GM12878 (cell line): ENCODE measurements around the gene RFT1.

Experiments
- BHLHE40 ChIP-seq, 2 experiments: fragments of 450-650 bp in 1 of 2; IDR thresholded peaks; 2 replicates each; pipeline ENCODE4 v1.6.1; 2011 to 2017; ENCODE audit warnings: low read depth in 2 of 2, borderline replicate concordance in 1 of 2, improper control_type of control experiment in 1 of 2, low read length in 1 of 2, mild to moderate bottlenecking in 1 of 2
- NBN ChIP-seq: fragments of 450-650 bp; IDR thresholded peaks from 2 replicates; pipeline ENCODE4 v1.6.1; 2016
- POLR2AphosphoS5 ChIP-seq: IDR thresholded peaks from 2 replicates; pipeline ENCODE4 v1.6.1; 2011; ENCODE audit warnings: mild to moderate bottlenecking, low read length, inconsistent platforms
- SIN3A ChIP-seq: IDR thresholded peaks from 2 replicates; pipeline ENCODE4 v1.6.1; 2012; ENCODE audit warnings: low read depth, low read length, improper control_type of control experiment
- SMAD1 ChIP-seq: fragments of 450-650 bp; IDR thresholded peaks from 2 replicates; pipeline ENCODE4 v1.6.1; 2018; ENCODE audit warnings: mild to moderate bottlenecking, low read depth; ENCODE audit not compliant: partially characterized antibody
- SRF ChIP-seq, 2 experiments: IDR thresholded peaks; 2 replicates each; pipeline ENCODE4 v1.6.1; 2011; ENCODE audit warnings: low read depth in 2 of 2, low read length in 2 of 2, mild to moderate bottlenecking in 1 of 2, moderate library complexity in 1 of 2
- YY1 ChIP-seq: IDR thresholded peaks from 2 replicates; pipeline ENCODE4 v1.6.1; 2011; ENCODE audit warnings: low read depth, mild to moderate bottlenecking, low read length
- TF ChIP-seq, protein P1 (sequence below), 3 experiments: IDR thresholded peaks in 2 of 3; conservative IDR thresholded peaks in 1 of 3; 2 replicates each; pipeline ENCODE4 v1.5.1; 2011; ENCODE audit warnings: low read depth in 3 of 3, low read length in 3 of 3, mild to moderate bottlenecking in 3 of 3, control low read depth in 2 of 3, moderate library complexity in 2 of 3, inconsistent platforms in 1 of 3, mixed read lengths in 1 of 3; ENCODE audit not compliant: control insufficient read depth in 2 of 3, insufficient read depth in 1 of 3; ENCODE audit errors: extremely low read depth in 1 of 3
- TF ChIP-seq, protein P2 (sequence below): IDR thresholded peaks from 2 replicates; pipeline ENCODE4 v1.6.1; 2012; ENCODE audit warnings: low read depth, low read length, improper control_type of control experiment

- TF ChIP-seq, protein P1, sequence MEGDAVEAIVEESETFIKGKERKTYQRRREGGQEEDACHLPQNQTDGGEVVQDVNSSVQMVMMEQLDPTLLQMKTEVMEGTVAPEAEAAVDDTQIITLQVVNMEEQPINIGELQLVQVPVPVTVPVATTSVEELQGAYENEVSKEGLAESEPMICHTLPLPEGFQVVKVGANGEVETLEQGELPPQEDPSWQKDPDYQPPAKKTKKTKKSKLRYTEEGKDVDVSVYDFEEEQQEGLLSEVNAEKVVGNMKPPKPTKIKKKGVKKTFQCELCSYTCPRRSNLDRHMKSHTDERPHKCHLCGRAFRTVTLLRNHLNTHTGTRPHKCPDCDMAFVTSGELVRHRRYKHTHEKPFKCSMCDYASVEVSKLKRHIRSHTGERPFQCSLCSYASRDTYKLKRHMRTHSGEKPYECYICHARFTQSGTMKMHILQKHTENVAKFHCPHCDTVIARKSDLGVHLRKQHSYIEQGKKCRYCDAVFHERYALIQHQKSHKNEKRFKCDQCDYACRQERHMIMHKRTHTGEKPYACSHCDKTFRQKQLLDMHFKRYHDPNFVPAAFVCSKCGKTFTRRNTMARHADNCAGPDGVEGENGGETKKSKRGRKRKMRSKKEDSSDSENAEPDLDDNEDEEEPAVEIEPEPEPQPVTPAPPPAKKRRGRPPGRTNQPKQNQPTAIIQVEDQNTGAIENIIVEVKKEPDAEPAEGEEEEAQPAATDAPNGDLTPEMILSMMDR (IDR thresholded peaks at IDR 0.05 in 2 of 3, conservative IDR thresholded peaks at IDR 0.05 in 1 of 3; ENCODE audit: control insufficient read depth in 2 of 3, extremely low read depth in 1 of 3, insufficient read depth in 1 of 3, low read depth in 3 of 3, low read length in 3 of 3), result no peak
- TF ChIP-seq, protein P2, sequence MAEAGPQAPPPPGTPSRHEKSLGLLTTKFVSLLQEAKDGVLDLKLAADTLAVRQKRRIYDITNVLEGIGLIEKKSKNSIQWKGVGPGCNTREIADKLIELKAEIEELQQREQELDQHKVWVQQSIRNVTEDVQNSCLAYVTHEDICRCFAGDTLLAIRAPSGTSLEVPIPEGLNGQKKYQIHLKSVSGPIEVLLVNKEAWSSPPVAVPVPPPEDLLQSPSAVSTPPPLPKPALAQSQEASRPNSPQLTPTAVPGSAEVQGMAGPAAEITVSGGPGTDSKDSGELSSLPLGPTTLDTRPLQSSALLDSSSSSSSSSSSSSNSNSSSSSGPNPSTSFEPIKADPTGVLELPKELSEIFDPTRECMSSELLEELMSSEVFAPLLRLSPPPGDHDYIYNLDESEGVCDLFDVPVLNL, result no peak
- TF ChIP-seq SMAD1 (no peak), BHLHE40 (IDR thresholded peaks at IDR 0.05; ENCODE audit: borderline replicate concordance in 1 of 2, low read depth in 2 of 2, low read length in 1 of 2) (no peak), SRF (IDR thresholded peaks at IDR 0.05; ENCODE audit: low read depth in 2 of 2, low read length in 2 of 2) (no peak), POLR2AphosphoS5 (no peak), YY1 (no peak), NBN (no peak), SIN3A (no peak)
These were observed 62.1 kb downstream of the RFT1 start for GRCh38 chr3:53068176-53068575.
